Measurements from ENCODE around the gene HBP1. TPM values are rescaled to one million over a fixed set of nuclear protein-coding genes. Genes with fewer than 3 reads are reported as not detected.

Gene HBP1, protein sequence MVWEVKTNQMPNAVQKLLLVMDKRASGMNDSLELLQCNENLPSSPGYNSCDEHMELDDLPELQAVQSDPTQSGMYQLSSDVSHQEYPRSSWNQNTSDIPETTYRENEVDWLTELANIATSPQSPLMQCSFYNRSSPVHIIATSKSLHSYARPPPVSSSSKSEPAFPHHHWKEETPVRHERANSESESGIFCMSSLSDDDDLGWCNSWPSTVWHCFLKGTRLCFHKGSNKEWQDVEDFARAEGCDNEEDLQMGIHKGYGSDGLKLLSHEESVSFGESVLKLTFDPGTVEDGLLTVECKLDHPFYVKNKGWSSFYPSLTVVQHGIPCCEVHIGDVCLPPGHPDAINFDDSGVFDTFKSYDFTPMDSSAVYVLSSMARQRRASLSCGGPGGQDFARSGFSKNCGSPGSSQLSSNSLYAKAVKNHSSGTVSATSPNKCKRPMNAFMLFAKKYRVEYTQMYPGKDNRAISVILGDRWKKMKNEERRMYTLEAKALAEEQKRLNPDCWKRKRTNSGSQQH
- total RNA-seq: 96.6 and 123 TPM in 2 replicates

DNA sequence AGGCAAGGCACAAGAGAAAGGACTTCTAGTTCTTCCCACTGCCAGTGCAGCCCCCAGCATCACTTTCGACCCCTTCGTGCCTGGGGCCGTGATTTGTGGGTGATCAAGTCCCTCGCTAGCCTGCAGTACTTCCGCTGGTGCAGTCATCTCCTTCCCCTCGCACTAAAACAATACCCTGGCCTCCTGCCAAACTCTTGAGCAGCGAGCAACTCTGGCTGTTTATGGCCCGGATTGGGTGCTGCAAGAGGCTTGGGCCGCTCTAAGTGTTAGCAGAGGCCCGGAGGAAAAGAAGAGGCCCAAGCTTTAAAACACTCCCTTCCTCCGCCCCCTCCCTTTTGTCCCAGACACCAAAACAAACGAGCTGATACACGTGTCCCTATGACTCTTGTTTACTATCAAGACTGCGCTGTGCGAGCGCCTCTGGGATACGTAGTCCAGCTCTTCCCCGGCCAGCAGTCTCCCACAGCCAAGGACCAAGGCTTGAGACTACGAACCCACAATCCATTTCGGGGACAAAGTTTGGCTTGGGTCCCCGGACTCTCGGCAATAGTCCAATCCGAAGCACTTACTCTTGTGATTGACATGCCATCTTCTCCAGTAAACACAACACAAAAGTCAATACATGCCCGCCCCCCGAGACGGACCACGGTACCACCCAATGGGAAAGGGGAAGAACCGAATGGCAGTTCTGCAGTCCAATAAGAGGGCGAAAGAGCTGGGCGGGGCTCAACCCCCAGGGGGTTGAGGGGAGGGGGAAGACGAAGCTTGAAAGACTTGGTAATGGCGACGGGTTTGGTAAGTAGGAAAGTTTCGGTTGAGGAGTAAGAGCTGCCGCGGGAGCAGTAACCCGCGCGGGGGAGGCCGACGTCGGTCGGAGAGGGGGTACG lies at the start of gene HBP1:
Gene HBP1 (plus strand): TSS at position 771 of the 887 bp plus-strand sequence. CDS start 10,891 bp downstream, outside the sequence.

Other genes starting within 250 kb of the HBP1 start
- gene PRKAR2B, start 124.3 kb upstream of the HBP1 start, total RNA-seq: 1.6 and 3.8 TPM in 2 replicates